ENCODE results near the gene TNFRSF19. TPM values are rescaled to one million over a fixed set of nuclear protein-coding genes. Genes with fewer than 3 reads are reported as not detected.

The TNFRSF19 gene
- total and polyA plus RNA-seq, 2 of the 13 experiments (the other 11 are each of a cell fraction or from before 2014, with no cell fraction given) = 75.3 to 77.7 TPM

- TF ChIP-seq TFE3 (CRISPR knock-in tag; IDR thresholded peaks at IDR 0.05) (no peak), KDM4B (CRISPR knock-in tag; IDR thresholded peaks at IDR 0.05) (no peak), ZFP36 (IDR thresholded peaks at IDR 0.05; ENCODE audit: borderline replicate concordance, low read depth, low read length, partially characterized antibody) (no peak), SNAPC4 (CRISPR knock-in tag; IDR thresholded peaks at IDR 0.05) (no peak), ZNF629 (CRISPR knock-in tag; conservative IDR thresholded peaks at IDR 0.05) (peak; percentile 49; the same call in 1 of the 2 replicates), CREB3 (CRISPR knock-in tag; IDR thresholded peaks at IDR 0.05) (no peak), XBP1 (CRISPR knock-in tag; IDR thresholded peaks at IDR 0.05) (no peak), GFI1 (CRISPR knock-in tag; IDR thresholded peaks at IDR 0.05; ENCODE audit: borderline replicate concordance) (no peak; the same call in 1 of the 2 replicates), HMG20B (CRISPR knock-in tag; conservative IDR thresholded peaks at IDR 0.05) (no peak), HES4 (CRISPR knock-in tag; IDR thresholded peaks at IDR 0.05; ENCODE audit: borderline replicate concordance) (no peak; the same call in 1 of the 2 replicates), AHR (CRISPR knock-in tag; IDR thresholded peaks at IDR 0.05) (no peak), E2F1 (CRISPR knock-in tag; IDR thresholded peaks at IDR 0.05) (no peak), ZNF3 (CRISPR knock-in tag; IDR thresholded peaks at IDR 0.05) (no peak), SCMH1 (CRISPR knock-in tag; IDR thresholded peaks at IDR 0.05; ENCODE audit: borderline replicate concordance) (no peak), ZNF292 (CRISPR knock-in tag; IDR thresholded peaks at IDR 0.05; ENCODE audit: borderline replicate concordance, low read depth) (no peak), ZFP37 (CRISPR knock-in tag; IDR thresholded peaks at IDR 0.05; ENCODE audit: borderline replicate concordance) (no peak; the same call in 1 of the 2 replicates), PHF8 (CRISPR knock-in tag; IDR thresholded peaks at IDR 0.05) (peak; percentile 44; the same call in 1 of the 2 replicates), ZNF678 (CRISPR knock-in tag; IDR thresholded peaks at IDR 0.05) (peak; percentile 28; the same call in 1 of the 2 replicates), HNRNPUL1 (IDR thresholded peaks at IDR 0.05; ENCODE audit: low read depth, low read length) (peak; percentile 64; the same call in 1 of the 2 replicates), PAWR (CRISPR knock-in tag; IDR thresholded peaks at IDR 0.05; ENCODE audit: borderline replicate concordance) (no peak), ZKSCAN5 (CRISPR knock-in tag; IDR thresholded peaks at IDR 0.05) (no peak), MXD4 (CRISPR knock-in tag; IDR thresholded peaks at IDR 0.05) (peak; percentile 82)
Measured at GRCh38 chr13:23579072-23579895, 9.1 kb downstream of the TNFRSF19 start (continued).
